Kidney (tissue), 14 donors: ENCODE data around the gene ATP5PB. TPM values are rescaled to one million over a fixed set of nuclear protein-coding genes. Genes with fewer than 3 reads are reported as not detected.

Source experiments
- DNase-seq, 5 donors: peaks; one replicate each; pipeline ENCODE4 v3.0.0-alpha.2; 2013 to 2020
- FAIRE-seq: peaks from 2 replicates; lab custom pipeline; 2012; peaks lifted over from hg19 to GRCh38; lab: Jason Lieb, UNC
- H3K27ac ChIP-seq, 2 donors: one replicate each; pipeline ENCODE4 v1.7.0; 2013; ENCODE audit warnings: low read depth in 2 of 2, low read length in 2 of 2, inconsistent platforms in 1 of 2
- H3K27me3 ChIP-seq: one replicate; pipeline ENCODE4 v1.7.1; 2013; ENCODE audit warnings: low read length, inconsistent platforms; ENCODE audit not compliant: control insufficient read depth, insufficient read depth
- H3K36me3 ChIP-seq, 3 donors: one replicate each; pipeline versions ENCODE4 v1.7.0 to v1.7.1; 2013; ENCODE audit warnings: low read length in 3 of 3, control low read depth in 1 of 3, inconsistent platforms in 1 of 3; ENCODE audit not compliant: insufficient read depth in 3 of 3, control insufficient read depth in 2 of 3
- H3K4me1 ChIP-seq, 3 donors: one replicate each; pipeline versions ENCODE4 v1.7.0 to v1.7.1; 2013; ENCODE audit warnings: low read length in 3 of 3, inconsistent platforms in 1 of 3, low read depth in 1 of 3; ENCODE audit not compliant: control insufficient read depth in 2 of 3, insufficient read depth in 2 of 3
- H3K4me3 ChIP-seq, 3 donors: one replicate each; pipeline versions ENCODE4 v1.7.0 to v1.8.1; 2013; ENCODE audit warnings: low read length in 3 of 3, control low read depth in 1 of 3, inconsistent platforms in 1 of 3
- H3K9ac ChIP-seq, 3 donors: one replicate each; pipeline versions ENCODE4 v1.7.0 to v1.7.1; 2013; ENCODE audit warnings: low read length in 3 of 3, control low read depth in 1 of 3, inconsistent platforms in 1 of 3
- H3K9me3 ChIP-seq, 3 donors: one replicate each; pipeline versions ENCODE4 v1.7.0 to v1.7.1; 2013; ENCODE audit warnings: low read length in 3 of 3, control low read depth in 1 of 3, inconsistent platforms in 1 of 3; ENCODE audit not compliant: control insufficient read depth in 2 of 3, insufficient read depth in 1 of 3
- CTCF ChIP-seq: IDR thresholded peaks from 3 replicates; pipeline ENCODE4 v1.5.1; 2012; ENCODE audit warnings: mild to moderate bottlenecking, moderate library complexity, borderline replicate concordance; ENCODE audit not compliant: insufficient read depth; ENCODE audit errors: extremely low read depth
- intact Hi-C: fragments of 100-400 bp; cut with DNase I; formaldehyde crosslinking; loops from one replicate; pipeline ENCODE4 v1.11.1; 2022
- polyA plus RNA-seq: library from polyadenylated mRNA; stranded (reverse); fragments of 350-450 nt; fragmentation: Illumina TruSeq; extraction: RNeasy Lipid Tissue Mini Kit (QIAGEN cat#74804); gene quantifications from one replicate; pipeline ENCODE4 v1.2.3, GENCODE V29; 2014; ENCODE audit warnings: low read depth, low replicate concordance; ENCODE audit not compliant: insufficient read depth
- total RNA-seq: library from RNA; stranded (reverse); fragmentation: NEBNext Ultra II Directional; extraction: Animal tissue kit (Norgen Biotek cat#: 25700); gene quantifications from one replicate; pipeline ENCODE4 v1.2.1, GENCODE V29; 2021
- donor health status: control.
- donor health status: control.
- donor health status: control.
- donor health status: control.
- donor health status: control.
- donor health status: DM: yes; HTN: yes; CAD: no.
- donor health status: Normal renal cell carcinoma (clear cell type).

Gene ATP5PB
- total and polyA plus RNA-seq, 2 donors from 2014 or later: 207 to 791 TPM

- Histone ChIP-seq H3K4me3 (no peak overlapping the region), H3K9me3 (no peaks in the 10 kb centered on the region), H3K27me3 (no peaks in the 10 kb centered on the region), H3K9ac (no peak overlapping the region), H3K4me1 (peaks cover 5 to 11% (median 6%) of the 10 kb centered on the region in 3 donors), H3K27ac (no peak overlapping the region), H3K36me3 (peaks cover 13 to 26% (median 19%) of the 10 kb centered on the region in 3 donors)
- no peak for TF ChIP-seq CTCF
- FAIRE-seq: no peak
- intact Hi-C loops: no loop called here
- no peak for DNase-seq
Observed at GRCh38 chr1:111446546-111446945, 2.7 kb upstream of the ATP5PB start.

- no peak for FAIRE-seq
- H3K4me3 ChIP-seq: peak overlapping the region; percentile 7 to 94 (median 94)
- no peak for TF ChIP-seq CTCF
- H3K36me3 ChIP-seq: peaks cover 14 to 19% (median 15%) of the 10 kb centered on the region in 3 donors
- intact Hi-C loops: no loop called here
- no peaks in the 10 kb centered on the region for H3K27me3 ChIP-seq
- H3K27ac ChIP-seq: no peak overlapping the region
- H3K9me3 ChIP-seq: no peaks in the 10 kb centered on the region
- H3K9ac ChIP-seq: no peak overlapping the region
- H3K4me1 ChIP-seq: peaks cover 5 to 11% (median 6%) of the 10 kb centered on the region in 3 donors
- DNase-seq: no peak
Observed at GRCh38 chr1:111446967-111447892, 2.0 kb upstream of the ATP5PB start.

- peak overlapping the region; percentile 60 to 94 (median 94) for H3K4me3 ChIP-seq
- peak overlapping the region in 1 of 2 donors; percentile 7 for H3K27ac ChIP-seq
- DNase-seq: peak in 1 of 5 donors; percentile 3
- TF ChIP-seq CTCF: no peak
- intact Hi-C loops: no loop called here
- peaks cover 2 to 8% (median 6%) of the 10 kb centered on the region in 3 donors for H3K36me3 ChIP-seq
- H3K27me3 ChIP-seq: no peaks in the 10 kb centered on the region
- peaks cover 5 to 11% (median 6%) of the 10 kb centered on the region in 3 donors for H3K4me1 ChIP-seq
- no peak for FAIRE-seq
- peak overlapping the region; percentile 49 to 98 (median 77) for H3K9ac ChIP-seq
- H3K9me3 ChIP-seq: no peaks in the 10 kb centered on the region
Observed at GRCh38 chr1:111448482-111448917, 764 bp upstream of the ATP5PB start.
